ENCODE results near the gene YTHDF1. TPM values are rescaled to one million over a fixed set of nuclear protein-coding genes. Genes with fewer than 3 reads are reported as not detected.

The YTHDF1 gene
- total RNA-seq, 1 experiment from 2014 or later, result 85.4 TPM

DNA sequence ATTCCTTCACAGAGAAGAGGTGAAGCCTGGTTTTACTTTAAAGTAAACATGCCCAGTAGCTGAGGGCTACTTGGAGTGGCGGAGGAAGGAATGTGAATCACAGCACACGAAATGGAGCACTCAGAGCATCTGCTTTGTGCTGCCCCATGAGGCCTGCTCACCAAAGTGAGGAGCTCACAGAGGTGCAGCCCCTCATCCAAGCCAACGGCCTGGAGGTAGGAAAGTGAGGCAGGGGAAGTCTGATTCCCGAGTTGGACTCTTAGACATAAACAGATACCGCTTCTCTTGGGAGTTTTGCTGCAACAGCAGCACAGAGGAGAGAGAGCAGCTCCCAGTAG, 3.6 kb downstream of the YTHDF1 start:
- H4K5ac ChIP-seq (ENCODE audit: insufficient read length, low read depth, low read length), result no peak overlapping the region
- H2AFZ ChIP-seq (ENCODE audit: low read length), result no peak overlapping the region
- no peak overlapping the region for H4K8ac ChIP-seq (replicated peaks; ENCODE audit: insufficient read length, low read depth, low read length)
- H2AK5ac ChIP-seq (ENCODE audit: insufficient read length, low read length), result no peak overlapping the region
- no peak overlapping the region for H2BK12ac ChIP-seq (ENCODE audit: insufficient read length, low read depth, low read length)
- no peak overlapping the region for H3T11ph ChIP-seq (ENCODE audit: low read length)
- H2BK120ac ChIP-seq (ENCODE audit: low read depth, low read length, poor library complexity, severe bottlenecking), result no peak overlapping the region
- no peak overlapping the region for H3K56ac ChIP-seq (ENCODE audit: insufficient read length, low read depth, low read length)
- no peaks in the 10 kb centered on the region for H3K27me3 ChIP-seq (ENCODE audit: insufficient read depth, low read length)
- no CpG with 5 or more reads among the region's 5 CpGs for WGBS (ENCODE audit: extremely low coverage, insufficient read length, low lambda C conversion rate)
- no peaks in the 10 kb centered on the region for H3K4me1 ChIP-seq (ENCODE audit: insufficient read depth, low read length)
- H3K4ac ChIP-seq (ENCODE audit: low read depth, low read length), result no peak overlapping the region
- H3K18ac ChIP-seq (ENCODE audit: insufficient read length, low read depth, low read length), result no peak overlapping the region
- H2BK20ac ChIP-seq (ENCODE audit: low read depth, low read length, poor library complexity, severe bottlenecking), result no peak overlapping the region
- no peak overlapping the region for H3K4me2 ChIP-seq (ENCODE audit: insufficient read depth, insufficient read length, low read length)
- Mint-ChIP-seq H3K4me1 (peaks cover 25 to 29% of the 10 kb centered on the region in 2 experiments), H3K4me3 (no peak overlapping the region), H3K9me3 (no peaks in the 10 kb centered on the region), H3K36me3 (ENCODE audit: insufficient read depth in 1 of 3, low read depth in 3 of 3) (peaks cover 37 to 78% (median 68%) of the 10 kb centered on the region in 3 experiments; a peak in 6 of 7 replicates), H3K27me3 (ENCODE audit: low read depth) (peaks cover 4% of the 10 kb centered on the region; the same call in 1 of the 2 replicates), H3K27ac (no peak overlapping the region; a peak in 1 of 7 replicates)
- TF ChIP-seq CTCF (conservative IDR thresholded peaks at IDR 0.05), result no peak
- H4K91ac ChIP-seq (ENCODE audit: insufficient read length, low read depth, low read length), result no peak overlapping the region
- H3K79me2 ChIP-seq (ENCODE audit: insufficient read depth, low read length), result peaks cover 46% of the 10 kb centered on the region
- H2BK5ac ChIP-seq (ENCODE audit: insufficient read length, low read length), result no peak overlapping the region
- H3K9ac ChIP-seq (ENCODE audit: extremely low read depth, insufficient read length, low read length), result no peak overlapping the region
- H2BK15ac ChIP-seq (ENCODE audit: low read depth, low read length), result no peak overlapping the region
- peaks cover 12% of the 10 kb centered on the region for H3K79me1 ChIP-seq (ENCODE audit: insufficient read depth, low read depth, low read length, poor library complexity, severe bottlenecking)
- DNase-seq, result no peak
- no peak overlapping the region for H3K14ac ChIP-seq (ENCODE audit: insufficient read depth, low read length)
- H3K9me3 ChIP-seq (ENCODE audit: control insufficient read depth, low read depth, low read length), result no peaks in the 10 kb centered on the region
- peaks cover 3% of the 10 kb centered on the region for H4K20me1 ChIP-seq (ENCODE audit: control insufficient read depth, insufficient read depth, insufficient read length)
- no peak overlapping the region for H3K27ac ChIP-seq (ENCODE audit: insufficient read length, low read depth, low read length)
- H3K23me2 ChIP-seq (ENCODE audit: insufficient read length, low read depth, low read length, poor library complexity, severe bottlenecking), result peaks cover 9% of the 10 kb centered on the region
- H3K23ac ChIP-seq (ENCODE audit: insufficient read length, low read depth, low read length), result no peak overlapping the region
